HepG2 (cell line): ENCODE results near the gene FMN2.

Experiments
- BRD4 ChIP-seq: sonication (generic); formaldehyde crosslinking; IDR thresholded peaks from 2 replicates; pipeline ENCODE4 v1.4.0; 2020; ENCODE audit warnings: missing genetic modification reagents
- CTCF ChIP-seq: sonication (generic); formaldehyde crosslinking; IDR thresholded peaks from 2 replicates; pipeline ENCODE4 v1.5.0; 2020; ENCODE audit warnings: mild to moderate bottlenecking, missing genetic modification reagents, moderate library complexity
- MXI1 ChIP-seq: IDR thresholded peaks from 3 replicates; pipeline ENCODE4 v1.6.1; 2012; ENCODE audit warnings: low read depth, low read length, inconsistent platforms, borderline replicate concordance
- NR1H2 ChIP-seq: sonication (generic); formaldehyde crosslinking; IDR thresholded peaks from 2 replicates; pipeline ENCODE4 v1.8.1; 2022; ENCODE audit warnings: low read depth, missing genetic modification reagents, borderline replicate concordance
- POLR2A ChIP-seq, 2 experiments: IDR thresholded peaks; 2 replicates each; pipeline ENCODE4 v1.6.1; 2011; ENCODE audit warnings: low read depth in 2 of 2, low read length in 2 of 2, mild to moderate bottlenecking in 1 of 2, moderate library complexity in 1 of 2; ENCODE audit not compliant: insufficient read depth in 1 of 2
- SALL2 ChIP-seq: sonication (generic); formaldehyde crosslinking; IDR thresholded peaks from 2 replicates; pipeline ENCODE4 v1.8.1; 2023; ENCODE audit warnings: mild to moderate bottlenecking, missing genetic modification reagents, inconsistent platforms
- SPEN ChIP-seq: sonication (generic); formaldehyde crosslinking; IDR thresholded peaks from 2 replicates; pipeline ENCODE4 v1.5.1; 2020; ENCODE audit warnings: low read depth, mild to moderate bottlenecking, missing genetic modification reagents
- TF ChIP-seq, protein P1 (sequence below): sonication (generic); formaldehyde crosslinking; IDR thresholded peaks from 2 replicates; pipeline ENCODE4 v1.4.0; 2020; ENCODE audit warnings: missing genetic modification reagents

DNA sequence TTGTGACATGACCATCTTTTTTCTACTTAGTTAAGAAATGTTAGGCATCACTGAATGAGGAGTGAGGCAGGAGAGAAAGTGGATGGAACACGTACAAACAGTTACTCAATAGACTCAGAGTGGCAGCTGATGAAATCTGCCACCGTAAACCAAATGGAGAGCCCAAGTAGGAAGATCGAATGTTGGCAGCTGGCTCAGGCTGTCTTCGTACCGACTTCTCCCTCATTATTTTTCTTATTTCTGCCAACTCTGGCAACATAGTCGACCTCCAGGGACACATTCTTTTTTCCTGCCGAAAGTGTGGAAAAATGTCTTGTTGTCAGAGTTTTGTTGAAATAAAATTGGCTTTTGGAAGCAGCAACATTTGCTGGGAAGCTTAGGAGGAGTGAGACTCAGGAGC lies 377.0 kb downstream of the FMN2 start:
- TF ChIP-seq SPEN (CRISPR knock-in tag) (no peak), CTCF (CRISPR knock-in tag) (no peak), BRD4 (no peak), MXI1 (no peak), NR1H2 (CRISPR knock-in tag) (no peak), POLR2A (IDR thresholded peaks at IDR 0.05; ENCODE audit: insufficient read depth in 1 of 2, low read depth in 2 of 2, low read length in 2 of 2) (no peak), SALL2 (no peak)
- TF ChIP-seq, protein P1, sequence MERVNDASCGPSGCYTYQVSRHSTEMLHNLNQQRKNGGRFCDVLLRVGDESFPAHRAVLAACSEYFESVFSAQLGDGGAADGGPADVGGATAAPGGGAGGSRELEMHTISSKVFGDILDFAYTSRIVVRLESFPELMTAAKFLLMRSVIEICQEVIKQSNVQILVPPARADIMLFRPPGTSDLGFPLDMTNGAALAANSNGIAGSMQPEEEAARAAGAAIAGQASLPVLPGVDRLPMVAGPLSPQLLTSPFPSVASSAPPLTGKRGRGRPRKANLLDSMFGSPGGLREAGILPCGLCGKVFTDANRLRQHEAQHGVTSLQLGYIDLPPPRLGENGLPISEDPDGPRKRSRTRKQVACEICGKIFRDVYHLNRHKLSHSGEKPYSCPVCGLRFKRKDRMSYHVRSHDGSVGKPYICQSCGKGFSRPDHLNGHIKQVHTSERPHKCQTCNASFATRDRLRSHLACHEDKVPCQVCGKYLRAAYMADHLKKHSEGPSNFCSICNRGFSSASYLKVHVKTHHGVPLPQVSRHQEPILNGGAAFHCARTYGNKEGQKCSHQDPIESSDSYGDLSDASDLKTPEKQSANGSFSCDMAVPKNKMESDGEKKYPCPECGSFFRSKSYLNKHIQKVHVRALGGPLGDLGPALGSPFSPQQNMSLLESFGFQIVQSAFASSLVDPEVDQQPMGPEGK (CRISPR knock-in tag), result no peak
